SK-N-SH treated with all-trans-retinoic acid at 6 μM for 48 hours (cell line): ENCODE measurements around the gene GREB1.

ENCODE experiments used
- ATAC-seq: fragments of 200-7000 bp; cut with Tn5 transposase; 3 replicates; pipeline ENCODE4 v1.9.1; 2020; ENCODE audit warnings: mild to moderate bottlenecking, moderate library complexity
- ARNTL ChIP-seq: fragments of 450-650 bp; formaldehyde crosslinking; IDR thresholded peaks from 2 replicates; pipeline ENCODE4 v1.5.0; 2020; ENCODE audit warnings: low read depth, mild to moderate bottlenecking, moderate library complexity, borderline replicate concordance
- BACH2 ChIP-seq: fragments of 250-450 bp; sonication (Bioruptor Pico); IDR thresholded peaks from 2 replicates; pipeline ENCODE4 v1.9.0; 2021; ENCODE audit warnings: mild to moderate bottlenecking, borderline replicate concordance
- CSDC2 ChIP-seq: fragments of 250-450 bp; sonication (Bioruptor Pico); IDR thresholded peaks from 2 replicates; pipeline ENCODE4 v1.5.0; 2020; ENCODE audit warnings: mild to moderate bottlenecking, moderate library complexity
- CSRNP3 ChIP-seq: fragments of 250-450 bp; sonication (Bioruptor Pico); IDR thresholded peaks from 2 replicates; pipeline ENCODE4 v1.5.1; 2021; ENCODE audit warnings: mild to moderate bottlenecking, moderate library complexity
- ESRRG ChIP-seq: fragments of 250-450 bp; sonication (Bioruptor Pico); IDR thresholded peaks from 2 replicates; pipeline ENCODE4 v1.6.1; 2021; ENCODE audit warnings: mild to moderate bottlenecking
- GLIS3 ChIP-seq: fragments of 250-450 bp; sonication (Bioruptor Pico); IDR thresholded peaks from 2 replicates; pipeline ENCODE4 v1.5.0; 2020; ENCODE audit warnings: mild to moderate bottlenecking, moderate library complexity
- ISL1 ChIP-seq: fragments of 250-450 bp; sonication (Bioruptor Pico); IDR thresholded peaks from 2 replicates; pipeline ENCODE4 v2.1.2; 2022; ENCODE audit warnings: mild to moderate bottlenecking, moderate library complexity
- OSR1 ChIP-seq: fragments of 250-450 bp; sonication (Bioruptor Pico); IDR thresholded peaks from 2 replicates; pipeline ENCODE4 v1.8.0; 2022; ENCODE audit warnings: moderate library complexity, mild to moderate bottlenecking, inconsistent platforms
- PATZ1 ChIP-seq: fragments of 250-450 bp; sonication (Bioruptor Pico); IDR thresholded peaks from 2 replicates; pipeline ENCODE4 v1.8.0; 2020; ENCODE audit warnings: mild to moderate bottlenecking, moderate library complexity, borderline replicate concordance
- RARB ChIP-seq: fragments of 250-450 bp; sonication (Bioruptor Pico); IDR thresholded peaks from 2 replicates; pipeline ENCODE4 v1.8.0; 2021; ENCODE audit warnings: mild to moderate bottlenecking, moderate library complexity
- SNAI2 ChIP-seq: fragments of 250-450 bp; sonication (Bioruptor Pico); IDR thresholded peaks from 2 replicates; pipeline ENCODE4 v1.5.0; 2020; ENCODE audit warnings: mild to moderate bottlenecking, moderate library complexity
- TCF4 ChIP-seq: fragments of 250-450 bp; sonication (Bioruptor Pico); IDR thresholded peaks from 2 replicates; pipeline ENCODE4 v1.8.0; 2021; ENCODE audit warnings: mild to moderate bottlenecking, moderate library complexity, borderline replicate concordance
- TOX ChIP-seq: fragments of 250-450 bp; sonication (Bioruptor Pico); IDR thresholded peaks from 2 replicates; pipeline ENCODE4 v1.8.0; 2021; ENCODE audit warnings: mild to moderate bottlenecking, moderate library complexity, borderline replicate concordance
- ZC3H10 ChIP-seq: fragments of 250-450 bp; sonication (Bioruptor Pico); IDR thresholded peaks from 2 replicates; pipeline ENCODE4 v1.5.1; 2021; ENCODE audit warnings: mild to moderate bottlenecking, moderate library complexity
- ZFP3 ChIP-seq: fragments of 250-450 bp; sonication (Bioruptor Pico); IDR thresholded peaks from 2 replicates; pipeline ENCODE4 v1.5.0; 2020; ENCODE audit warnings: mild to moderate bottlenecking, moderate library complexity
- ZFP30 ChIP-seq: fragments of 450-650 bp; formaldehyde crosslinking; IDR thresholded peaks from 2 replicates; pipeline ENCODE4 v1.5.0; 2022; ENCODE audit warnings: mild to moderate bottlenecking, moderate library complexity
- ZNF565 ChIP-seq: fragments of 450-650 bp; formaldehyde crosslinking; conservative IDR thresholded peaks from 2 replicates; pipeline ENCODE4 v1.5.0; 2020; ENCODE audit warnings: low read depth, mild to moderate bottlenecking, moderate library complexity
- ZNF70 ChIP-seq: fragments of 450-650 bp; formaldehyde crosslinking; IDR thresholded peaks from 2 replicates; pipeline ENCODE4 v1.5.0; 2020; ENCODE audit warnings: mild to moderate bottlenecking, moderate library complexity
- ZNF8 ChIP-seq: fragments of 450-650 bp; formaldehyde crosslinking; IDR thresholded peaks from 2 replicates; pipeline ENCODE4 v1.5.0; 2020; ENCODE audit warnings: mild to moderate bottlenecking, moderate library complexity
- TF ChIP-seq, protein P1 (sequence below): fragments of 250-450 bp; sonication (Bioruptor Pico); IDR thresholded peaks from 2 replicates; pipeline ENCODE4 v1.5.1; 2020; ENCODE audit warnings: low read depth, mild to moderate bottlenecking, moderate library complexity
- TF ChIP-seq, protein P2 (sequence below): fragments of 250-450 bp; sonication (Bioruptor Pico); IDR thresholded peaks from 2 replicates; pipeline ENCODE4 v1.8.0; 2021; ENCODE audit warnings: low read depth, mild to moderate bottlenecking, moderate library complexity, borderline replicate concordance

GREB1 gene

GRCh38 chr2:11625671-11626070 lies 91.8 kb downstream of the GREB1 start (continued):
- TF ChIP-seq GLIS3 (no peak), OSR1 (CRISPR knock-in tag) (no peak), ZC3H10 (no peak)
- TF ChIP-seq, all 23 proteins: peak for 0

DNA sequence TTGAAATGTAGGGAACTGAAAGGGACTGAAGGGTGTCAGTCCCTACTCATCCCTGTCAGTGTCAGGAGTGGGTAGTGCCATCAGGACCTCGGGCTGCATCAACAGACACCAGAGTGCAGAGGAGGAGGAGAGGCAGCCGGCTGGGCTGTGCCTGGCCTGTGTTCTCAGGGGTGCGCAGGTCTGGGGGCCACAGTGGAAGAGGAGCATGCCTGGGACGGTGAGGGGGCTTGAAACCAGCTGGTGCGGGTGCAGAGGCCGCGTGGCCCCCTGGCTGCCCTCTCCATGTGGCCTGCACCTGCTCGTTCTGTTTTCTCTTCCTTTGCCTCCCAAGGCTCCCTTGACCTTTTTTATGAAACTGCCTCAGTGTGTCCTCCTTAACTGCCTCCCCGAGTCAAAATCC lies 94.8 kb downstream of the GREB1 start:
- ATAC-seq, result no peak
- TF ChIP-seq, protein P1, sequence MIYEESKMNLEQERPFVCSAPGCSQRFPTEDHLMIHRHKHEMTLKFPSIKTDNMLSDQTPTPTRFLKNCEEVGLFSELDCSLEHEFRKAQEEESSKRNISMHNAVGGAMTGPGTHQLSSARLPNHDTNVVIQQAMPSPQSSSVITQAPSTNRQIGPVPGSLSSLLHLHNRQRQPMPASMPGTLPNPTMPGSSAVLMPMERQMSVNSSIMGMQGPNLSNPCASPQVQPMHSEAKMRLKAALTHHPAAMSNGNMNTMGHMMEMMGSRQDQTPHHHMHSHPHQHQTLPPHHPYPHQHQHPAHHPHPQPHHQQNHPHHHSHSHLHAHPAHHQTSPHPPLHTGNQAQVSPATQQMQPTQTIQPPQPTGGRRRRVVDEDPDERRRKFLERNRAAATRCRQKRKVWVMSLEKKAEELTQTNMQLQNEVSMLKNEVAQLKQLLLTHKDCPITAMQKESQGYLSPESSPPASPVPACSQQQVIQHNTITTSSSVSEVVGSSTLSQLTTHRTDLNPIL (CRISPR knock-in tag), result no peak
- TF ChIP-seq ZNF565 (CRISPR knock-in tag), result no peak
- no peak for TF ChIP-seq CSRNP3 (CRISPR knock-in tag)
- TF ChIP-seq ZFP3 (CRISPR knock-in tag), result no peak
- no peak for TF ChIP-seq CSDC2 (CRISPR knock-in tag)
- TF ChIP-seq, all 23 proteins: peak for 0

- ATAC-seq, result no peak
- TF ChIP-seq TCF4 (CRISPR knock-in tag) (no peak), OSR1 (CRISPR knock-in tag) (no peak), ZNF70 (CRISPR knock-in tag) (no peak), BACH2 (no peak), ZC3H10 (no peak), ESRRG (CRISPR knock-in tag) (no peak)
These were observed 95.4 kb downstream of the GREB1 start for GRCh38 chr2:11629215-11629614.

DNA sequence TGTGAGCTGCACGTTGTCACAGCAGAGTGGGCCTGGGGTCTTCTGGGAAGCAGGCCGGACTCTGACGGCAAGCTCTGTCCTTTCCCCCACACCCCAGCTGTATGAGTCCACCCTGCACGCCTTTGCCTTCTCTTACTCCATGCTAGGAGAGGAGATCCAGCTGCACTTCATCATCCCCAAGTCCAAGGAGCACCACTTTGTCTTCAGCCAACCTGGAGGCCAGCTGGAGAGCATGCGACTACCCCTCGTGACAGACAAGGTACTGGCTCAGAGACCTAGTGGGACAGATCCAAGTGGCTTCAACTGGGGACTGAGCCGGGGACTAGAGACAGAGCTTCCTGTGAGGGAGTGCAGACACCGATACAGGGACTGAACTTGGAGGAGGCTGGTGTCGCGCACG lies 96.0 kb downstream of the GREB1 start:
- TF ChIP-seq RARB (CRISPR knock-in tag) (no peak), ZNF8 (CRISPR knock-in tag) (no peak), ZFP30 (CRISPR knock-in tag) (no peak), SNAI2 (CRISPR knock-in tag) (no peak), BACH2 (no peak), ISL1 (no peak), GLIS3 (no peak), CSRNP3 (CRISPR knock-in tag) (no peak), TOX (CRISPR knock-in tag) (no peak), ZNF70 (CRISPR knock-in tag) (no peak), ARNTL (no peak), CSDC2 (CRISPR knock-in tag) (no peak), ESRRG (CRISPR knock-in tag) (no peak), ZFP3 (CRISPR knock-in tag) (no peak), ZC3H10 (no peak), OSR1 (CRISPR knock-in tag) (no peak), PATZ1 (CRISPR knock-in tag) (no peak)
- TF ChIP-seq, protein P2, sequence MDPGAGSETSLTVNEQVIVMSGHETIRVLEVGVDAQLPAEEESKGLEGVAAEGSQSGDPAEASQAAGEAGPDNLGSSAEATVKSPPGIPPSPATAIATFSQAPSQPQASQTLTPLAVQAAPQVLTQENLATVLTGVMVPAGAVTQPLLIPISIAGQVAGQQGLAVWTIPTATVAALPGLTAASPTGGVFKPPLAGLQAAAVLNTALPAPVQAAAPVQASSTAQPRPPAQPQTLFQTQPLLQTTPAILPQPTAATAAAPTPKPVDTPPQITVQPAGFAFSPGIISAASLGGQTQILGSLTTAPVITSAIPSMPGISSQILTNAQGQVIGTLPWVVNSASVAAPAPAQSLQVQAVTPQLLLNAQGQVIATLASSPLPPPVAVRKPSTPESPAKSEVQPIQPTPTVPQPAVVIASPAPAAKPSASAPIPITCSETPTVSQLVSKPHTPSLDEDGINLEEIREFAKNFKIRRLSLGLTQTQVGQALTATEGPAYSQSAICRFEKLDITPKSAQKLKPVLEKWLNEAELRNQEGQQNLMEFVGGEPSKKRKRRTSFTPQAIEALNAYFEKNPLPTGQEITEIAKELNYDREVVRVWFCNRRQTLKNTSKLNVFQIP (CRISPR knock-in tag), result no peak
- TF ChIP-seq, protein P1 (CRISPR knock-in tag), result no peak
- TF ChIP-seq, all 23 proteins: peak for 0
- ATAC-seq, result no peak
